Neural cell (in vitro differentiated cells): ENCODE results near the gene LDLRAD4. TPM values are rescaled to one million over a fixed set of nuclear protein-coding genes. Genes with fewer than 3 reads are reported as not detected.

Experiments used
- H2AFZ ChIP-seq: fragments of 200-600, 300-800 bp; sonication (generic), shearing (Covaris generic); 2 replicates; pipeline ENCODE4 v1.6.0; 2014; ENCODE audit warnings: low read depth, mild to moderate bottlenecking, antibody characterized with exemption, low read length, moderate library complexity
- H3F3A ChIP-seq: fragments of 200-600 bp; shearing (Covaris generic); 2 replicates; pipeline ENCODE4 v1.6.1; 2016; ENCODE audit warnings: mild to moderate bottlenecking, moderate library complexity, mixed read lengths, antibody characterized with exemption, low read length; ENCODE audit not compliant: insufficient read depth, poor library complexity, severe bottlenecking
- H3K27ac ChIP-seq: fragments of 200-600, 300-800 bp; sonication (generic), shearing (Covaris generic); 2 replicates; pipeline ENCODE4 v1.5.1; 2014; ENCODE audit warnings: mild to moderate bottlenecking, low read length, moderate library complexity
- H3K27me3 ChIP-seq: fragments of 300-800, 200-600 bp; sonication (generic), shearing (Covaris generic); 2 replicates; pipeline ENCODE4 v1.6.0; 2014; ENCODE audit warnings: mild to moderate bottlenecking, low read depth, low read length, moderate library complexity; ENCODE audit not compliant: insufficient read depth
- H3K36me3 ChIP-seq: fragments of 300-800, 200-600 bp; sonication (generic), shearing (Covaris generic); 2 replicates; pipeline ENCODE4 v1.5.1; 2014; ENCODE audit warnings: mild to moderate bottlenecking, antibody characterized with exemption, low read length, moderate library complexity; ENCODE audit not compliant: insufficient read depth
- H3K4me2 ChIP-seq: fragments of 300-800, 200-600 bp; sonication (generic), shearing (Covaris generic); 2 replicates; pipeline ENCODE4 v1.6.0; 2014; ENCODE audit warnings: mild to moderate bottlenecking, low read length
- H3K4me3 ChIP-seq: fragments of 300-800, 200-600 bp; sonication (generic), shearing (Covaris generic); 2 replicates; pipeline ENCODE4 v1.5.1; 2014; ENCODE audit warnings: mild to moderate bottlenecking, low read length, moderate library complexity
- H3K79me2 ChIP-seq: fragments of 200-600 bp; shearing (Covaris generic); replicated peaks from 2 replicates; pipeline ENCODE4 v1.6.0; 2014; ENCODE audit warnings: mild to moderate bottlenecking, low read length, moderate library complexity; ENCODE audit not compliant: insufficient read depth
- H3K9ac ChIP-seq: fragments of 300-800, 200-600 bp; sonication (generic), shearing (Covaris generic); 2 replicates; pipeline ENCODE4 v1.6.1; 2016; ENCODE audit warnings: mild to moderate bottlenecking, low read length, mixed read lengths
- H3K9me2 ChIP-seq: fragments of 200-600 bp; shearing (Covaris generic); 2 replicates; pipeline ENCODE4 v1.6.1; 2016; ENCODE audit warnings: mild to moderate bottlenecking, low read length, mixed read lengths; ENCODE audit not compliant: insufficient read depth
- H3K9me3 ChIP-seq: fragments of 200-600, 300-800 bp; sonication (generic), shearing (Covaris generic); 2 replicates; pipeline ENCODE4 v1.6.1; 2016; ENCODE audit warnings: mild to moderate bottlenecking, mixed run types, low read length, moderate library complexity, mixed read lengths
- H4K20me1 ChIP-seq: fragments of 200-600 bp; shearing (Covaris generic); 2 replicates; pipeline ENCODE4 v1.6.1; 2016; ENCODE audit warnings: mild to moderate bottlenecking, mixed run types; ENCODE audit not compliant: insufficient read depth
- CTCF ChIP-seq: fragments of 450-650 bp; IDR thresholded peaks from 2 replicates; pipeline ENCODE4 v1.5.1; 2014; ENCODE audit warnings: antibody characterized with exemption, mild to moderate bottlenecking, moderate library complexity; ENCODE audit not compliant: poor library complexity, severe bottlenecking
- EP300 ChIP-seq: fragments of 450-650 bp; conservative IDR thresholded peaks from 2 replicates; pipeline ENCODE4 v1.6.1; 2014; ENCODE audit warnings: antibody characterized with exemption, mild to moderate bottlenecking, moderate library complexity; ENCODE audit not compliant: poor library complexity, severe bottlenecking
- EZH2 ChIP-seq: fragments of 200-600, 300-800 bp; shearing (Covaris generic), sonication (generic); IDR thresholded peaks from 2 replicates; pipeline ENCODE4 v1.6.1; 2014; ENCODE audit warnings: antibody characterized with exemption, low read length, borderline replicate concordance, mild to moderate bottlenecking; ENCODE audit not compliant: insufficient read depth, poor library complexity, severe bottlenecking
- MXI1 ChIP-seq: fragments of 450-650 bp; conservative IDR thresholded peaks from 2 replicates; pipeline ENCODE4 v1.6.1; 2014; ENCODE audit warnings: antibody characterized with exemption, mild to moderate bottlenecking; ENCODE audit not compliant: poor library complexity, severe bottlenecking
- POLR2AphosphoS5 ChIP-seq: IDR thresholded peaks from 2 replicates; pipeline ENCODE4 v1.6.1; 2012
- RAD21 ChIP-seq: fragments of 450-650 bp; conservative IDR thresholded peaks from 2 replicates; pipeline ENCODE4 v1.6.1; 2014; ENCODE audit warnings: antibody characterized with exemption, mild to moderate bottlenecking, moderate library complexity
- REST ChIP-seq: IDR thresholded peaks from 2 replicates; pipeline ENCODE4 v1.6.1; 2012; ENCODE audit warnings: borderline replicate concordance
- SMC3 ChIP-seq: fragments of 450-650 bp; conservative IDR thresholded peaks from 2 replicates; pipeline ENCODE4 v1.6.1; 2014; ENCODE audit warnings: antibody characterized with exemption, mild to moderate bottlenecking, moderate library complexity; ENCODE audit not compliant: poor library complexity
- TAF1 ChIP-seq: IDR thresholded peaks from 2 replicates; pipeline ENCODE4 v1.6.1; 2012; ENCODE audit warnings: low read depth
- polyA plus RNA-seq: library from polyadenylated mRNA; depleted of rRNA; stranded (reverse); fragments of >200 nt; gene quantifications from 2 replicates; pipeline ENCODE4 v1.2.3, GENCODE V29; 2014

Gene LDLRAD4
- polyA plus RNA-seq, 1 donor from 2014 or later = 3.7 TPM

GRCh38 chr18:13579874-13580273 lies 361.3 kb downstream of the LDLRAD4 start:
- Histone ChIP-seq H3K4me2 (no peak overlapping the region), H3K9ac (no peak overlapping the region), H3K27ac (no peak overlapping the region), H3K9me2 (no peaks in the 10 kb centered on the region), H2AFZ (no peak overlapping the region), H3F3A (no peaks in the 10 kb centered on the region), H4K20me1 (no peaks in the 10 kb centered on the region), H3K79me2 (no peaks in the 10 kb centered on the region), H3K27me3 (no peaks in the 10 kb centered on the region), H3K9me3 (no peaks in the 10 kb centered on the region), H3K36me3 (no peaks in the 10 kb centered on the region), H3K4me3 (no peak overlapping the region)
- TF ChIP-seq EP300 = no peak
- no peak for TF ChIP-seq REST
- no peak for TF ChIP-seq CTCF
- no peak for TF ChIP-seq POLR2AphosphoS5
- no peak for TF ChIP-seq EZH2
- no peak for TF ChIP-seq MXI1
- no peak for TF ChIP-seq SMC3
- TF ChIP-seq TAF1 = no peak
- no peak for TF ChIP-seq RAD21

GRCh38 chr18:13580351-13580750 lies 361.8 kb downstream of the LDLRAD4 start:
- H4K20me1 ChIP-seq = no peaks in the 10 kb centered on the region
- H3K4me2 ChIP-seq = no peak overlapping the region
- H3K27me3 ChIP-seq = no peaks in the 10 kb centered on the region
- H3K9ac ChIP-seq = no peak overlapping the region
- TF ChIP-seq CTCF (no peak), MXI1 (no peak), RAD21 (no peak), SMC3 (no peak), TAF1 (no peak), POLR2AphosphoS5 (no peak), EZH2 (no peak), REST (no peak), EP300 (no peak)
- H3K79me2 ChIP-seq = no peaks in the 10 kb centered on the region
- H3K9me3 ChIP-seq = no peaks in the 10 kb centered on the region
- H3K4me3 ChIP-seq = no peak overlapping the region
- H3K27ac ChIP-seq = no peak overlapping the region
- no peaks in the 10 kb centered on the region for H3F3A ChIP-seq
- H2AFZ ChIP-seq = no peak overlapping the region
- H3K9me2 ChIP-seq = no peaks in the 10 kb centered on the region
- no peaks in the 10 kb centered on the region for H3K36me3 ChIP-seq
